Hematopoietic multipotent progenitor cell treated with erythropoietin and hydrocortisone succinate and interleukin-3 and kit ligand, for 4 days (in vitro differentiated cells): ENCODE data around the gene PALM.

Experiments used
- DNase-seq: peaks from one replicate; pipeline ENCODE4 v3.0.0-alpha.2; 2015

The PALM gene

GRCh38 chr19:782878-783668 is 74.3 kb downstream of the PALM start:
- DNase-seq, result no peak

- no peak for DNase-seq
Observed at GRCh38 chr19:784541-784940, 75.8 kb downstream of the PALM start.

- no peak for DNase-seq
Observed at GRCh38 chr19:787536-787935, 78.8 kb downstream of the PALM start.

- DNase-seq, result no peak
Observed at GRCh38 chr19:788686-788982, 79.9 kb downstream of the PALM start.

- DNase-seq, result peak; percentile 77
Observed at GRCh38 chr19:788983-789700, 80.4 kb downstream of the PALM start.

GRCh38 chr19:789701-790060 is 80.9 kb downstream of the PALM start:
- peak; percentile 44 for DNase-seq

GRCh38 chr19:791007-791566 is 82.4 kb downstream of the PALM start:
- peak; percentile 58 for DNase-seq

GRCh38 chr19:791567-792305 is 83.0 kb downstream of the PALM start:
- DNase-seq, result peak; percentile 92

- peak; percentile 62 for DNase-seq
Observed at GRCh38 chr19:792306-792885, 83.7 kb downstream of the PALM start.

- DNase-seq, result no peak
Observed at GRCh38 chr19:793806-794205, 85.1 kb downstream of the PALM start.

- DNase-seq, result no peak
Observed at GRCh38 chr19:795073-795611, 86.4 kb downstream of the PALM start.

- no peak for DNase-seq
Observed at GRCh38 chr19:795691-796581, 87.2 kb downstream of the PALM start.

GRCh38 chr19:796692-797527 is 88.2 kb downstream of the PALM start, which contains the start of gene PTBP1:
TSS of gene PTBP1 (plus strand) at chr19:797452. CDS start at chr19:797498, 46 bp downstream.
- DNase-seq, result peak; percentile 100
